Skeletal muscle tissue (tissue), 4 donors: ENCODE measurements around the gene THBS1. TPM values are rescaled to one million over a fixed set of nuclear protein-coding genes. Genes with fewer than 3 reads are reported as not detected.

ENCODE experiments used
- H3K27ac ChIP-seq: one replicate; pipeline ENCODE4 v1.7.0; 2013; ENCODE audit warnings: mild to moderate bottlenecking, low read depth, low read length, inconsistent platforms
- H3K27me3 ChIP-seq, 3 donors: one replicate each; pipeline ENCODE4 v1.7.0; 2013; ENCODE audit warnings: low read length in 3 of 3; ENCODE audit not compliant: control insufficient read depth in 3 of 3, insufficient read depth in 3 of 3
- H3K36me3 ChIP-seq, 3 donors: one replicate each; pipeline ENCODE4 v1.7.0; 2013; ENCODE audit warnings: low read length in 3 of 3; ENCODE audit not compliant: control insufficient read depth in 3 of 3, insufficient read depth in 3 of 3
- H3K4me1 ChIP-seq, 3 donors: one replicate each; pipeline ENCODE4 v1.7.0; 2013; ENCODE audit warnings: low read length in 3 of 3, mild to moderate bottlenecking in 3 of 3; ENCODE audit not compliant: control insufficient read depth in 3 of 3, insufficient read depth in 3 of 3
- H3K4me3 ChIP-seq, 3 donors: one replicate each; pipeline ENCODE4 v1.7.0; 2013; ENCODE audit warnings: low read length in 3 of 3
- H3K9ac ChIP-seq, 3 donors: one replicate each; pipeline ENCODE4 v1.7.0; 2013; ENCODE audit warnings: low read length in 3 of 3, mild to moderate bottlenecking in 3 of 3, moderate library complexity in 2 of 3, low read depth in 1 of 3
- H3K9me3 ChIP-seq, 3 donors: one replicate each; pipeline ENCODE4 v1.7.0; 2013; ENCODE audit warnings: low read length in 3 of 3; ENCODE audit not compliant: control insufficient read depth in 3 of 3
- total RNA-seq: library from RNA; depleted of rRNA; stranded (reverse); fragments of >200 nt; gene quantifications from one replicate; pipeline ENCODE4 v1.2.3, GENCODE V29; 2014
- donor health status: Osteomylitis.

THBS1 gene
- total RNA-seq, 1 donor from 2014 or later, result 150 TPM

- Histone ChIP-seq H3K27ac (no peak overlapping the region), H3K36me3 (no peaks in the 10 kb centered on the region), H3K4me1 (no peaks in the 10 kb centered on the region), H3K27me3 (no peaks in the 10 kb centered on the region), H3K9me3 (no peaks in the 10 kb centered on the region), H3K4me3 (no peak overlapping the region), H3K9ac (no peak overlapping the region)
Observed at GRCh38 chr15:39549912-39550311, 31.0 kb upstream of the THBS1 start.

- no peaks in the 10 kb centered on the region for H3K9me3 ChIP-seq
- no peaks in the 10 kb centered on the region for H3K36me3 ChIP-seq
- H3K4me3 ChIP-seq, result no peak overlapping the region
- no peak overlapping the region for H3K27ac ChIP-seq
- H3K4me1 ChIP-seq, result no peaks in the 10 kb centered on the region
- H3K9ac ChIP-seq, result no peak overlapping the region
- H3K27me3 ChIP-seq, result no peaks in the 10 kb centered on the region
Observed at GRCh38 chr15:39551476-39551875, 29.4 kb upstream of the THBS1 start.

GRCh38 chr15:39552556-39552955, 28.3 kb upstream of the THBS1 start:
- H3K9ac ChIP-seq, result no peak overlapping the region
- no peak overlapping the region for H3K27ac ChIP-seq
- H3K27me3 ChIP-seq, result no peaks in the 10 kb centered on the region
- no peaks in the 10 kb centered on the region for H3K4me1 ChIP-seq
- H3K4me3 ChIP-seq, result no peak overlapping the region
- no peaks in the 10 kb centered on the region for H3K36me3 ChIP-seq
- H3K9me3 ChIP-seq, result no peaks in the 10 kb centered on the region

DNA sequence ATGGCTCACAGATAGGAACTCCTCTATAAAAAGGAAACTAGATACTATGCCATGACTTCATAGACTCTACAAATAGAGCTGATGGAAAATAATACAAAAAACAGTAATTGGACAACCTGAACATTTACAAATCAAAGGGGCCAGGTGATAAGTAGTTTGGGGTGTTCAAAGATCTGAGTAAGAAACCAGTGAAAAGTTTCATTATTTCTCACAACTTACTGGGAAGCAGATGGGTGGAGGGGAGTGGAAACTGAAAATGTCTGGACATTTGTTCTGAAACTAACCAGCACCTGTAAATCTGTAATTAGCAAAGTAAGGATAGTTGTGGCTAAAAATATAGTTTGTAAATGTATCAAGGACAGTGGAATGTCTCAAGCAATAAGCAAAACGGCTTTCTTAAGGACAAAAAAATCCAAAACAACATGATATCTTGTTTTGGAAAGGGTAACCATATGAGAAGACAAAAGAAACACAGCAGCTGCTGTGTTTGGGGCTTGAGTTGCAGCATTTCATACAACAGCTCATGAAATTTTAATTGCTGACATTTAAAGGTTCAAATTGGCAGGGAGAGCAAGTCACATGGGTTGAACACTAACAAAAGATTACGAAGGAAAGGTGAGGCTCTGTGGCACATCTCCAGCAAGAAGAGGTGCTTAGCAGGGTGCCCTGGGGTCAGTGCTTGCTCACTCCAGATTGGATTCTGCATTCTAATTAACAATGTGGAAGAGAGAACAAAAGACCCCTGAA, 26.8 kb upstream of the THBS1 start:
- Histone ChIP-seq H3K4me3 (no peak overlapping the region), H3K9me3 (no peaks in the 10 kb centered on the region), H3K9ac (no peak overlapping the region), H3K36me3 (no peaks in the 10 kb centered on the region), H3K27me3 (no peaks in the 10 kb centered on the region), H3K27ac (no peak overlapping the region), H3K4me1 (peaks cover 0 to 4% (median 3%) of the 10 kb centered on the region in 3 donors)

GRCh38 chr15:39554746-39555387, 26.0 kb upstream of the THBS1 start:
- H3K9me3 ChIP-seq, result no peaks in the 10 kb centered on the region
- peaks cover 0 to 4% (median 3%) of the 10 kb centered on the region in 3 donors for H3K4me1 ChIP-seq
- no peak overlapping the region for H3K27ac ChIP-seq
- no peak overlapping the region for H3K9ac ChIP-seq
- H3K27me3 ChIP-seq, result no peaks in the 10 kb centered on the region
- H3K36me3 ChIP-seq, result no peaks in the 10 kb centered on the region
- H3K4me3 ChIP-seq, result no peak overlapping the region

- Histone ChIP-seq H3K9me3 (no peaks in the 10 kb centered on the region), H3K27me3 (no peaks in the 10 kb centered on the region), H3K4me3 (no peak overlapping the region), H3K36me3 (no peaks in the 10 kb centered on the region), H3K9ac (no peak overlapping the region), H3K4me1 (peaks cover 0 to 4% (median 3%) of the 10 kb centered on the region in 3 donors), H3K27ac (no peak overlapping the region)
Observed at GRCh38 chr15:39555885-39556284, 25.0 kb upstream of the THBS1 start.

DNA sequence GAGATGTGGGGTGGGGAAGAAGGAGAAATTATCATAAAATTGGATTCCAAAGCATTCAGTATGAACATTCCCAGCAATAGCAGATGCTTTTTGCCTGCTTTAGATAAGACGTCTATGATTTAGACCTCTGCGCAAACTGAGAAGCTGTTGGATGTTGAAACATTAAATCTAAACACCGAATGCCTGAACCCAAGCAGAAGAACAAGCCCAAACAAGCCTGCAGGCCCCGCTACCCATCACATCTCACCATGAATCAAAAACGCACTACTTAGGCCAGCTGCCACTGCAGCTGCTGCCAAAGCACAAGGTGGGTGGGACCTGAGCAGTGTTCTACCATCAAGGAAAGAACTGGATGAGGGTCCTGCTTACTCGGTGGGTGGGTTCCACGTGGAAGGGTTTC, 24.4 kb upstream of the THBS1 start:
- H3K4me1 ChIP-seq, result peaks cover 0 to 4% (median 3%) of the 10 kb centered on the region in 3 donors
- no peaks in the 10 kb centered on the region for H3K9me3 ChIP-seq
- no peak overlapping the region for H3K27ac ChIP-seq
- H3K9ac ChIP-seq, result no peak overlapping the region
- no peak overlapping the region for H3K4me3 ChIP-seq
- H3K36me3 ChIP-seq, result no peaks in the 10 kb centered on the region
- H3K27me3 ChIP-seq, result no peaks in the 10 kb centered on the region

GRCh38 chr15:39558421-39558820, 22.5 kb upstream of the THBS1 start:
- H3K9ac ChIP-seq, result no peak overlapping the region
- H3K27me3 ChIP-seq, result no peaks in the 10 kb centered on the region
- no peaks in the 10 kb centered on the region for H3K9me3 ChIP-seq
- H3K27ac ChIP-seq, result no peak overlapping the region
- H3K4me1 ChIP-seq, result peaks cover 0 to 4% (median 3%) of the 10 kb centered on the region in 3 donors
- no peaks in the 10 kb centered on the region for H3K36me3 ChIP-seq
- no peak overlapping the region for H3K4me3 ChIP-seq

- no peak overlapping the region for H3K27ac ChIP-seq
- H3K9me3 ChIP-seq, result no peaks in the 10 kb centered on the region
- H3K4me3 ChIP-seq, result no peak overlapping the region
- H3K36me3 ChIP-seq, result no peaks in the 10 kb centered on the region
- peaks cover 0 to 4% (median 3%) of the 10 kb centered on the region in 3 donors for H3K4me1 ChIP-seq
- no peak overlapping the region for H3K9ac ChIP-seq
- H3K27me3 ChIP-seq, result no peaks in the 10 kb centered on the region
Observed at GRCh38 chr15:39564972-39565665, 15.8 kb upstream of the THBS1 start.

GRCh38 chr15:39565851-39566250, 15.0 kb upstream of the THBS1 start:
- no peak overlapping the region for H3K27ac ChIP-seq
- no peak overlapping the region for H3K9ac ChIP-seq
- no peak overlapping the region for H3K4me3 ChIP-seq

More at GRCh38 chr15:39565851-39566250, 15.0 kb upstream of the THBS1 start:
- no peaks in the 10 kb centered on the region for H3K27me3 ChIP-seq
- peaks cover 0 to 4% (median 3%) of the 10 kb centered on the region in 3 donors for H3K4me1 ChIP-seq
- H3K36me3 ChIP-seq, result no peaks in the 10 kb centered on the region
- no peaks in the 10 kb centered on the region for H3K9me3 ChIP-seq
